K562 (cell line): Measurements from ENCODE around the gene DNAAF9. TPM values are rescaled to one million over a fixed set of nuclear protein-coding genes. Genes with fewer than 3 reads are reported as not detected.

Experiments used
- ARID3A ChIP-seq: IDR thresholded peaks from 2 replicates; pipeline ENCODE4 v1.6.1; 2012; ENCODE audit warnings: low read depth, low read length, improper control_type of control experiment, borderline replicate concordance
- CEBPZ ChIP-seq: fragments of 150-350 bp; IDR thresholded peaks from 2 replicates; pipeline ENCODE4 v1.6.1; 2014; ENCODE audit warnings: low read depth, mild to moderate bottlenecking, low read length, borderline replicate concordance
- DNMT1 ChIP-seq: fragments of 450-650 bp; IDR thresholded peaks from 2 replicates; pipeline ENCODE4 v1.6.1; 2016; ENCODE audit warnings: antibody characterized with exemption, mild to moderate bottlenecking
- EHMT2 ChIP-seq: fragments of 450-650 bp; IDR thresholded peaks from 2 replicates; pipeline ENCODE4 v1.6.1; 2018; ENCODE audit warnings: antibody characterized with exemption
- ELF1 ChIP-seq: fragments of 200-800 bp; sonication (Bioruptor generic); IDR thresholded peaks from 2 replicates; pipeline ENCODE4 v1.6.1; 2016; ENCODE audit warnings: missing genetic modification characterization, missing compliant biosample characterization
- GTF2F1 ChIP-seq: IDR thresholded peaks from 2 replicates; pipeline ENCODE4 v1.6.1; 2011; ENCODE audit warnings: low read depth, low read length, improper control_type of control experiment
- KDM4B ChIP-seq, 2 experiments: fragments of 450-650 bp in 1 of 2; sonication (generic) in 1 of 2; IDR thresholded peaks; 2 replicates each; pipeline ENCODE4 v1.6.1; 2016 to 2017; ENCODE audit warnings: borderline replicate concordance in 2 of 2, antibody characterized with exemption in 1 of 2, low read depth in 1 of 2, mild to moderate bottlenecking in 1 of 2
- MLLT1 ChIP-seq, 2 experiments: fragments of 450-650 bp; IDR thresholded peaks; 2 replicates each; pipeline ENCODE4 v1.6.1; 2016
- MXD1 ChIP-seq: fragments of 250-450 bp; sonication (Bioruptor Pico); IDR thresholded peaks from 2 replicates; pipeline ENCODE4 v1.8.0; 2021; ENCODE audit warnings: borderline replicate concordance, mild to moderate bottlenecking, moderate library complexity; ENCODE audit not compliant: poor library complexity, severe bottlenecking
- RFX5 ChIP-seq: IDR thresholded peaks from 2 replicates; pipeline ENCODE4 v1.6.1; 2011; ENCODE audit warnings: low read depth, mild to moderate bottlenecking, improper control_type of control experiment, low read length
- SMAD2 ChIP-seq: fragments of 150-350 bp; IDR thresholded peaks from 2 replicates; pipeline ENCODE4 v1.6.1; 2014; ENCODE audit warnings: low read depth, mild to moderate bottlenecking, low read length
- SOX6 ChIP-seq: fragments of 450-650 bp; IDR thresholded peaks from 2 replicates; pipeline ENCODE4 v1.6.1; 2014; ENCODE audit warnings: mild to moderate bottlenecking
- TSC22D4 ChIP-seq: fragments of 450-650 bp; IDR thresholded peaks from 2 replicates; pipeline ENCODE4 v1.6.1; 2016; ENCODE audit warnings: missing genetic modification characterization, missing biosample characterization, control low read depth
- ZNF212 ChIP-seq: fragments of 450-650 bp; formaldehyde crosslinking; IDR thresholded peaks from 2 replicates; pipeline ENCODE4 v1.4.0; 2020; ENCODE audit warnings: mild to moderate bottlenecking
- ZNF232 ChIP-seq: sonication (generic); formaldehyde crosslinking; IDR thresholded peaks from 2 replicates; pipeline ENCODE4 v1.8.0; 2022; ENCODE audit warnings: mild to moderate bottlenecking, missing genetic modification reagents
- ZNF324 ChIP-seq: fragments of 250-450 bp; sonication (Bioruptor Pico); IDR thresholded peaks from 2 replicates; pipeline ENCODE4 v1.4.0; 2020; ENCODE audit warnings: mild to moderate bottlenecking
- ZNF511 ChIP-seq: sonication (generic); formaldehyde crosslinking; IDR thresholded peaks from 2 replicates; pipeline ENCODE4 v1.8.0; 2022; ENCODE audit warnings: mild to moderate bottlenecking, missing genetic modification reagents
- ZNF780A ChIP-seq: fragments of 250-450 bp; sonication (Bioruptor Pico); IDR thresholded peaks from 2 replicates; pipeline ENCODE4 v1.5.0; 2021; ENCODE audit warnings: mild to moderate bottlenecking
- ZNF79 ChIP-seq: fragments of 250-450 bp; sonication (Bioruptor Pico); IDR thresholded peaks from 2 replicates; pipeline ENCODE4 v1.4.0; 2020; ENCODE audit warnings: low read depth, mild to moderate bottlenecking, moderate library complexity
- polyA plus RNA-seq, 8 experiments: library from polyadenylated mRNA; depleted of rRNA in 4 of 8; stranded (reverse) in 5 of 8; unstranded in 3 of 8; fragments of >200 nt; fragmentation: Nextera tagmentation in 2 of 8; fragmentation: Illumina TruSeq in 1 of 8; extraction: Ambion mirVana in 2 of 8; extraction: Trizol in 1 of 8; gene quantifications; 2 replicates each; pipeline versions ENCODE4 v1.2.1 to v1.2.3, GENCODE V29; 2011 to 2014; ENCODE audit warnings: inconsistent platforms in 1 of 8, missing spikeins in 1 of 8
- total RNA-seq, 7 experiments: library from RNA; depleted of rRNA in 6 of 7; stranded (reverse); fragments of >200 nt in 6 of 7; fragmentation: Illumina TruSeq in 2 of 7; extraction: Trizol in 2 of 7; gene quantifications; 2 replicates each; pipeline versions ENCODE4 v1.2.1 to v1.2.3, GENCODE V29; 2011 to 2021; ENCODE audit warnings: low replicate concordance in 1 of 7

The DNAAF9 gene
- total and polyA plus RNA-seq, 9 of the 15 experiments (the other 6 are each of a cell fraction or from before 2014, with no cell fraction given), result 0.42 to 2.9 (median 1.9) TPM

GRCh38 chr20:3446779-3447178, 39.3 kb upstream of the DNAAF9 start (continued):
- TF ChIP-seq ELF1 (tag) (no peak), ZNF511 (CRISPR knock-in tag) (no peak), MXD1 (CRISPR knock-in tag) (no peak), ZNF79 (no peak), KDM4B (IDR thresholded peaks at IDR 0.05; ENCODE audit: borderline replicate concordance in 2 of 2, low read depth in 1 of 2) (no peak), ZNF780A (CRISPR knock-in tag) (no peak), ZNF212 (no peak), SOX6 (peak; percentile 87), RFX5 (no peak), TSC22D4 (tag) (no peak), ZNF324 (CRISPR knock-in tag) (no peak), ARID3A (no peak), DNMT1 (no peak), EHMT2 (no peak), CEBPZ (no peak), ZNF232 (CRISPR knock-in tag) (no peak), MLLT1 (IDR thresholded peaks at IDR 0.05) (peak in 1 of 2 experiments; percentile 96; a peak in 2 of 4 replicates), GTF2F1 (no peak), SMAD2 (no peak)
